GM21528 (cell line): ENCODE results near the gene CLCN7.
A peak's percentile ranks its signal among the peaks of the same experiment; 100 is the strongest.

ENCODE experiments used
- ATAC-seq: cut with Tn5 transposase; IDR thresholded peaks from one replicate; pipeline ENCODE4 v1.9.1; 2021; ENCODE audit warnings: mild to moderate bottlenecking, moderate library complexity; ENCODE audit not compliant: unreplicated experiment, low FRiP score

The CLCN7 gene

DNA sequence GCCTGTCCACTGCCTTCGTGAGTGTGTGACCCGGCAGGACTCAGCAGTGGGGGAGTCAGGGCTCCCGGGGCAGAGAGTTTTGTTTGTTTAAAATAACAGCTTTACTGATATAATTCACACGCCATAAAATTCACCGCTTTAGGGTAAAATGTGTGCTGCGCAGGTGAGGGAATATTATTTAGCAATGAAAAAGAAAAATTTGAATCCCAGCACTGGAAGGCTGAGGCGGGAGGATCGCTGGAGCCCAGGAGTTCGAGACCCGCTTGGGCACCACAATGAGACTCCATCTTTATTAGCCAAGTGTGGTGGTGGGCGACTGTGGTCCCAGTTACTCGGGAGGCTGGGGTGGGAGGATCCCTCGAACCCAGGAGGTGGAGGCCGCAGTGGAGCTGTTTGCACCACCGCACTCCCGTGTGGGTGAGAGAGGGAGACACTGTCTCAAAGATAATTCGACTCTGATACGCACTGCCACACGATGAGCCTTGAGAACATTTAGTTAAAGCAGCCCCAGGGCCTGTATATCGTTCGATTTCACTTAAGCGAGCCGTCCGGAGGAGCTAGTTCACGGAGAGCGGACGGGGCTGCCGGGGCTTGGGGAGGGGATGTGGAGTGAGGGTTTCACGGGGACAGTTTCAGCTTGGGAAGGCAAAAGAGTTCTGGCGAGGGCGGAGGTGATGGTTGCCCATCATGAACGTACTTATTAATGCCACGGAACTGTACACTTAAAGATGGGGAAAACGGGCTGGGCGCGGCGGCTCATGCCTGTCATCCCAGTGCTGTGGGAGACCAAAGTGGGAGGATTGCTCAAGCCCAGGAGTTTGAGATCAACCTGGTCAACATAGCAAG is 28.5 kb upstream of the CLCN7 start:
- no peak for ATAC-seq

GRCh38 chr16:1502092-1503004 is 27.5 kb upstream of the CLCN7 start:
- ATAC-seq, result no peak

GRCh38 chr16:1501630-1502029 is 26.8 kb upstream of the CLCN7 start:
- no peak for ATAC-seq

DNA sequence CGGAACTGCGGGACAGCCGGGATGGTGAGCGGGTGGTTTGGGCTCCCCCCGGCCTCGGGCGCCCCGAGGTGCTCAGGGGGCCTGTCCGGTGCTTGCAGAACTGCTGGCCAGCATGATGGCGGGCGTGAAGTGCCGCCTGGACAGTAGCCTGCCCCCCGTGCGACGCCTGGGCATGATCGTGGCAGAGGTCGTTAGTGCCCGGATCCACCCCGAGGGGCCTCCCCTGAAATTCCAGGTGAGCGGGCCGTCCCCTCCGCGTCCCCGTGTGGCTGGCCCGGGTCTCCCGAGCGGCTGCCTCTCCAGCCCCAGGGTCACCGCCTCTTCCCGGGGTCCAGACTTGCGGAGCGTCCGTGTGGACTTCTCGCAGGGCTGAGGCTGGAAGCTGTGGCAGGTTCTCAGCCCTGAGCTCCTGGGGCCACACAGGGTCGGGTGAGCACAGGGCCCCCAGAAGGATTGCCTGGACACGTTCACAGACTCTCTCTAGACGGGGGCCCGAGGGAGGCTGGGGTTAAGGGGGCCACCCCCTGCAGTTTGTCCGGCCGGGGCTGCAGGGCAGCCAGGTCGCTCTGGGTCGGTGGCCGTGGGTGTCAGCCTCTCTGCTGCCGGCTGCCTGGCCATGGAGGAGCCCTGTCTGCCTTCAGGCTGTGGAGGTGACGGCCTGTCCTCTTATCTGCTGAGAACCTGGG is 25.8 kb upstream of the CLCN7 start:
- ATAC-seq, result no peak

DNA sequence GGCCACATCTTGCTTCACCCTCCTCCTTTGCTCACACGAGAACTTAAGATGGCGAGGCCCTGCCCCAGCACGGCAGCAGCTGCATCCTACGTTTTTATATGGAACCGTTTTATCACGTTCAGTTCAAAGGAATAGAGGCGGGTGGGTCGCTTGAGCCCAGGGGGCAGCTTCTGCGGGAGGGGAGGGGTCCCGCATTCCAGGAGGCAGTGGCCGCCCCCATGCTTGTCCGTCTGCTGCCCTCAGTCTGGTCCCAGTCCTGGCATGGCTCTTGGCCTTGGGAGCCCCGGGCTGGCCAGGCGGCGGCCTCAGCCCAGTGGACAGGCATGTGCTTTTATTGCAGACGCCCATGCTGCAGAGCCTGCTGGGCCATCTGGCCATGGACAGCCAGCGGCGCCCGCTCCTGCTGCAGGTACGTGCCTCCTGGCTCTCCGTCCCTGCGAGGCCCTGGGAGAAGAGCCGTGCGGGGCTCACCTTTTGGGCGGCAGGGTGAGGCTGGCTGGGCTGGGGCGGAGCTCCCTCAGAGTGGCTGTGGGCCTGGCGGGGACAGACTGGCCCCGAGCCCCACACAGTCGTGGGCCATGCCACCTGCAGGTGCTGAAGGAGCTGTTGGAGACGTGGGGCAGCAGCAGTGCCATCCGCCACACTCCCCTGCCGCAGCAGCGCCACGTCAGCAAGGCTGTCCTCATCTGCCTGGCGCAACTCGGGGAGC is 25.1 kb upstream of the CLCN7 start:
- no peak for ATAC-seq

GRCh38 chr16:1498899-1499676 is 24.3 kb upstream of the CLCN7 start:
- no peak for ATAC-seq

DNA sequence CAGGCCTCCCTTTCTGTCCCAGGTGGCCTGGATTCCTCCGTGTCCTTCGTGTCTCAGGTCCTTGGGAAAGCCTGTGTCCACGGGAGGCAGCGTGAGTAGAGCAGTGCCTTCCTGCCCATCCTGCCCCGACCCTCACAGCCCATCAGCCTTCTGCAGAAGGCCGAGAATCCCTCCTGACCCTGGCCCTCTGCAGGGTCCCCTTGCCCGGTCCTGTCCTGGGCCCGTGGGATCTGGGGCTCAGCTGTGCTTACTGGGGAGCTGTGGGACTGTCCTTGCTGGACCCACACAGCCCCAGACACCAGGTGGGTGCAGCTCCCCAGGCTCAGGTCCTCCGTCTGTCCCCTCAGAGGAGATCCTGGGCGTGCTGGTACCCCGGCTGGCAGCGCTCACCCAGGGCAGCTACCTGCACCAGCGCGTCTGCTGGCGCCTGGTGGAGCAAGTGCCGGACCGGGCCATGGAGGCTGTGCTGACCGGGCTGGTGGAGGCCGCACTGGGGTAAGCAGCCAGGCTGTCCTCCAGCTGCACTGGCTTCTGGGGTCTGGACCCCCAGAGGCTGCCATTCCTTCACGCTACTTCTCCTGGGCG is 22.3 kb upstream of the CLCN7 start:
- ATAC-seq, result no peak

- ATAC-seq, result no peak
Measured at GRCh38 chr16:1496464-1496863, 21.6 kb upstream of the CLCN7 start.

GRCh38 chr16:1495889-1496262 is 21.0 kb upstream of the CLCN7 start:
- ATAC-seq, result no peak

DNA sequence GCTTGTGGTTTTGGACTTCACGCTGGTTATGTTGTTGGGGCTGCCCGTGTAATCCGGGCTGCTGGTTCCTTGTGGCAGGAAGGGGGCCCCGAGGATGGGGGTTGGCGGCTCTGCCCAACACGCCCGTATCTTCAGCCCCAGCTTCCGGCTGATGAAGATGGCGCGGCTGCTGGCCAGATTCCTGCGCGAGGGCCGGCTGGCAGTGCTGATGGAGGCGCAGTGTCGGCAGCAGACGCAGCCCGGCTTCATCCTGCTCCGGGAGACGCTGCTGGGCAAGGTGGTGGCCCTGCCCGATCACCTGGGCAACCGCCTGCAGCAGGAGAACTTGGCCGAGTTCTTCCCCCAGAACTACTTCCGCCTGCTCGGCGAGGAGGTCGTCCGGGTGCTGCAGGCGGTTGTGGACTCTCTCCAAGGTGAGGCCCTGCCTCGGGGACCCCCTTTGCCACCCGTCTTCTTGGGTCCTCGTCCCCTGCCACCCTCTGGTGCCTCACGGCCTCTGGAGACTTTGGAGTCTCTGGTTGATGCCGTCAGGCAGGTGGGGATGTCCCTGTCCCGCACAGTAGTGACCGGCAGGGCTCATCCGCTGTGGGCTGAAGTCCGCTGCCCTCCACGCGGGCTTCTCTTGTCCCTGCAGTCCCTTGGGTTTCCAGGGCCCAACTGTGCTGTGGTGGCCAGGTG is 20.5 kb upstream of the CLCN7 start:
- no peak for ATAC-seq

DNA sequence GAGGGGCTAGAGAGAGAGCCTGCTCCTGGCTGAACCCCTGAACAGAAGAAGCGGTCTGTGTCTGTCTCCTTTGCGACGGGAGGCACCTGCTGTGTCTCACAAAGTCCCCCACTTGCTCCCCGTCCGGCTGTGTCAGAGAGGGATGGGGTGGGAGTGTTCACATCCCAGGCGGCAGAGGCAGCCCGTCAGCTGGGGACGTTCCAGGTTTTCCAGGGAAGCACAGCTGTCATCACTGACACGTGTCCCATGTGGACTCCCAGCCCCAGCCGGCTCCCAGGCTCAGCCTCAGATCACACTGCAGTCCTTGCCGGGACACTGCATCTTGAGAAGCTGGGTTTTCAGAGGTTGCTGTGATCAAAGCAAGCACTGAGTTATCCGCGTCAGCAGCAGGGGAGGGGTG is 19.9 kb upstream of the CLCN7 start:
- no peak for ATAC-seq

DNA sequence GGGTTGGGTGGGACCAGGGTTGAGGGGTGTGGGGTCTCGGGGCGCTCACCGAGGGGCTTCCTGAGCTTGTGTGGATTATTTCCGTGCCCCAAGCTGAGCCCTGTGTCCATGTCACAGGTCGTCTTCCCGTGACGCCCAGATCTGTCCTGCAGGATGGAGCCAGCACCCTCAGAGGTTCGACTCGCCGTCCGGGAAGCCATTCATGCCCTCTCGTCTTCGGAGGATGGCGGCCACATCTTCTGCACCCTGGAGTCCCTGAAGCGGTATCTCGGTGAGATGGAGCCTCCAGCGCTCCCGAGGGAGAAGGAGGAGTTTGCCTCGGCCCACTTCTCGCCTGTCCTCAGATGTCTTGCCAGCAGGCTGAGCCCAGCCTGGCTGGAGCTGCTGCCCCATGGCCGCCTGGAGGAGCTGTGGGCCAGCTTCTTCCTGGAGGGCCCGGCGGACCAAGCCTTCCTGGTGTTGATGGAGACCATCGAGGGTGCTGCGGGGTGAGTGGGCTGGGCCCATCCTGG is 19.4 kb upstream of the CLCN7 start:
- ATAC-seq, result no peak

DNA sequence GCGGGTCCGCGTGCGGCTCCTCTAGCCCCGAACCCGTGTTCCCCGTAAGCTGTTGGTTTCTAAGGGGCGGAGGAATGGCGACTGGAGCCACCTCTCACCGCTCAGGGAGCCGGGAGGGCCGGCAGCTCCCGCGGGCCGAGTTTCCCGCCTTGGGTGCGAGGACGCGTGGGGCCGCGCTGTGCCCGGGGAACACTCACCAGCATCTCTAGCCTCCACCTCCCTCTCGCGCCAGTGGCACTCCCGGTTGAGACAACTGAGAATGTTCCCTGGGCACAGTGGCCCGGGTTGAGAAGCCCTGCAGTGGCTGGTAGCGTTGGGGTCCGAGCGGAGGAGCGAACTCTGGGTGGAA is 18.9 kb upstream of the CLCN7 start:
- peak; percentile 11 for ATAC-seq

DNA sequence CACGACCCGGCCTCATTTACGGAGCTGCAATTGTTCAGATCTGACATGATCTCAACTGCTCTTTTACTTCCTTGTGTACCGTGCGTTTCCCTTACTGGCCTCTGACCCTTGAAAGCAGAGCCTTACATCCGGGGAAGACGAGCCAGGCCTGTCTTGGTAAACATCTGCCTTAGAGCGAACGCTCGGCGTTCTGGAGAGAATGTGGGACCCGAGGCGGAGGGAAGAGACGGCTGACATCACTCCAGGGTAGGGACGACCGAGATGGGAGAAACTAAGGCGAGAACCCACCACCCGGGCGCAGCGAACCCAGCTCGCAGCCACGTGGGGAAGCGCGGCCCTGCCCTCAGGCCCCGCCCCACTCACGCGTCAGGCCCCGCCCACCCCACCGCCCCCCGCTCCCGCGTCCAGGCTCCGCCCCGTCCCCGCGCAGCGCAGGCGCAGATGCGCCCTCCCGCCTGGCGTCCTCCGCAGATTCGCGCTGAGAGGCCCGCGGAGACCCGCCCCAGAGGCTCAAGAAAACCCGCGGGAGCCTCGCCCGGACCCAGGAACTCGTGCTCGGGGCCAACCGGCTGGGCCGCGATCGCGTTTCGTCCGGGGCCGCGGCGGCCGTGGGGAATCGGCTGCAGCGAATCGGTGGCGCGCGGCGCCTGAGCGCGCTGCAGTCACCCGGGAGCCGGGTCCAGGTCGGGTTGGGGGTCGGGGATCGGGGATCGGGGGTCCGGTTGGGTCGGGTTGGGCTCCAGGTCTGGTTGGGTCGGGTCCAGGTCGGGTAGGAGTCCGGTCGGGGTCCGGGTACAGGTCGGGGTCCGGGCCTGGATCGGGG is 18.3 kb upstream of the CLCN7 start, which contains the start of gene TELO2:
Gene TELO2 (plus strand): TSS at position 438 of the 823 bp plus-strand sequence. CDS start 922 bp downstream, outside the sequence.
- peak; percentile 50 for ATAC-seq

GRCh38 chr16:1492082-1492922 is 17.5 kb upstream of the CLCN7 start:
- ATAC-seq, result no peak

DNA sequence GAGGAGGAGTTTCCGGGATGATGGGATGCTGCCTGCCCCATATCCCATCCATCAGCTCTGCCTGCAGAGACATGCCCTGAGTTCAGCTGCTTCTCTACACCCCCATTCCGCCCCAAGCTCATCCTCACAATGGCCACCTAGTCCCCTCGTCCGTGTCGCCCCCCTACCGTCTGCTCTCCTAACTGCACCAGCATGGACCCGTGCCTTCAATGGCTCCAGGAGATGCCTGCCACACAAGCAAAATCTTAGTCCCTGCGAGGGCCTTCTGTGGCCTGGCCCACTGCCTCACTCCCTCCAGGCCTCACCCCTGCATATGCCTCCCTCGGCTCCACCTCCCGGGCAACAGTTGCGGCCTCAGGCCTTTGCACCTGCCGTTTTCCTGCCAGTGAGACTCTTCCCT is 16.5 kb upstream of the CLCN7 start:
- ATAC-seq, result no peak

GRCh38 chr16:1489077-1489476 is 14.2 kb upstream of the CLCN7 start:
- no peak for ATAC-seq
